T47D (cell line): ENCODE measurements around the gene PDE6C.

ENCODE experiments used
- DNase-seq, 2 experiments: peaks; one replicate each; pipeline versions ENCODE4 v3.0.0 to v3.0.0-alpha.2; 2011 to 2012; ENCODE audit warnings: low read depth in 1 of 2, low spot score in 1 of 2
- JUND ChIP-seq: IDR thresholded peaks from 2 replicates; pipeline ENCODE4 v1.6.1; 2012; ENCODE audit warnings: low read depth
- in situ Hi-C: cut with HindIII; loops from 2 replicates; pipeline ENCODE4 v1.10.0; 2016; ENCODE audit warnings: low sequenced_read_pairs, low pct_unique_long_range_greater_than_20kb

PDE6C gene

DNA sequence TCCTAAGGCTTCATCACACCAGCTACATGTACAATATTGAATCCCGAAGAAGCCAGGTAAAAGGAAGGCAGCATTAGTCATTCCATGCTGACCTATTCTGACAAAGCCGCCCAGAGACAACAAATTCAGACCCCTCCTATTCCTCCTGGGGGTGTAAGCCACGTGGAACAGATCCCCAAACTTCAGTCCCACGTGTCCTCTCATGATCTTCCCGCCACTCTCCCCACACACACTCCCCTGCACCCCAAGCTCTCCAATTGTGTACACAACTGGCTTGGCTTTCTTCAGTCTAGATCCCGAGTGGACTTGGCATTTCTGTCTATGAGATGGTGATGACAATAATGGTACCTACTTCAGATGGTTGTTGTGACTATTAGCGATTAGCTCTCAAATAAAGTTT lies 8.6 kb downstream of the PDE6C start:
- DNase-seq: no peak
- in situ Hi-C loops: no loop called here
- TF ChIP-seq JUND: no peak

GRCh38 chr10:93622942-93623341 lies 10.6 kb downstream of the PDE6C start:
- TF ChIP-seq JUND: no peak
- no peak for DNase-seq
- in situ Hi-C loops: no loop called here

- no peak for TF ChIP-seq JUND
- no peak for DNase-seq
- in situ Hi-C loops: no loop called here
These were observed 16.5 kb downstream of the PDE6C start for GRCh38 chr10:93628858-93629257.

DNA sequence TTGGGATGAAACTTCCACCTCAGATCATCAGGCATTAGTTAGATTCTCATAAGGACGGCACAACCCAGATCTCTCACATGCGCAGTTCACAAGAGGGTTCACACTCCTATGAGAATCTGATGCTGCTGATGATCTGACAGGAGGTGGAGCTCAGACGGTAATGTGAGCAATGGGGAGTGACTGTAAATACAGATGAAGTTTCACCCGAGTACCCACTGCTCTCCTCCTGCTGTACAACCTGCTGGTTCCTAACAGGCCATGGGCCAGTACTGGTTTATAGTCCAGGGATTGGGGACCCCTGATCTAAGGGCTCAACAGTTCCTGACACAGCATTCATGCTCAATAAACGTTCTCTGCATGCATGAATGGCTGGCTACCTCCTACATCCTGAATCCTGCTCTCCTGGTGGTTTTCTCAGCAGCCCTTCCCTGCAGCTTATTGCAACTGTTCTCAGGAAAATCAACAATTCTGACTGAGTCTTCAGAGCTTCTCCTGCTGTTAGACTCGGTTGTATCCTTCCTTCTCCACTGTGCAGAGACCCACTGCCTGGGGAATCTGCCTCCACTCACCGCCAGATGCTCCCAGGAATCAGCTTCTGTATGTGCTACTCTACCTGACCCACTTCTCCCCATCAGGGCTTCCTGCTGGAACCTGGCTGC lies 17.4 kb downstream of the PDE6C start:
- no peak for TF ChIP-seq JUND
- in situ Hi-C loops: no loop called here

GRCh38 chr10:93630625-93631557 lies 18.6 kb downstream of the PDE6C start:
- in situ Hi-C loops: no loop called here
- DNase-seq: no peak
- TF ChIP-seq JUND: no peak

More for the DNA sequence above, 17.4 kb downstream of the PDE6C start:
- peak in 1 of 2 experiments; percentile 14 for DNase-seq

GRCh38 chr10:93639791-93640190 lies 27.5 kb downstream of the PDE6C start:
- in situ Hi-C loops: no loop called here
- DNase-seq: no peak
- TF ChIP-seq JUND: no peak

DNA sequence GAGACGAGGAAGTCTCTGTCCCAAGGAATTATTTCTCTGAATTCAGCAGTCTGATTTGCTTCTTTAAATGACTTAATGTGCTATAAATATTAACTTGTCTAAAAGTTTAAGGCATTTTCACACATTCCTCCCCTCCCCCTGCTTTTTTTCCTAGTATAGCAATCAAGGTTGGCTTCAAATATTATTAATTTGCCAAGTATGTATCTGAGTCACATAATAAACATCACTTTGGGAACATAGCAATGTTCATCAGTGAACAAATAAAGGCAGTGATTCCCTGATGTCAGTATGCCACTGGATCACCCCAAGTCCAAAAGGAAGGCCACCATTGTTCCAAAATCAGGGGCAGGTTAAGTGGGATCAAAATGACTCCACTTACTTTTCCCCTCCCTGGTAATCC lies 40.5 kb downstream of the PDE6C start:
- in situ Hi-C loops: no loop called here
- TF ChIP-seq JUND: no peak
- no peak for DNase-seq

DNA sequence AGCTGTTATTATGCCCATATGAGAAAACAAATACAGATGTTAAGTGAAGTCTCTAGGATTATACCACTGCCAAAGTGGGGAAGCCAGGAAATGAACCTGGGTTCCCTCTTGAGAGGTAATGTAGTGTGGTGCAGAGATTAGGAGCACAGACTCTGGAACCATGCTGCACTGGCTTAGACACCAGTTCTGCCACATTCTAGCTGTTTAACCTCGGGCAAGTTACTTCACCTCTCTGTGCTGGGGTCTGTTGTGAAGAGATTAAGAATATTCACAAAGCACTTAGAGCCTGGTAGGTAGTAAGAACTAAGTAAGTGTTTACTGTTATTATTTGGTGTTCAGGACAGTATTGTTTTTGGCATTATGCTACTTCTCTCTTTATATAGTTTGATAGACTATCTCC lies 41.9 kb downstream of the PDE6C start:
- in situ Hi-C loops: no loop called here
- DNase-seq: peak in 1 of 2 experiments; percentile 18
- TF ChIP-seq JUND: no peak

DNA sequence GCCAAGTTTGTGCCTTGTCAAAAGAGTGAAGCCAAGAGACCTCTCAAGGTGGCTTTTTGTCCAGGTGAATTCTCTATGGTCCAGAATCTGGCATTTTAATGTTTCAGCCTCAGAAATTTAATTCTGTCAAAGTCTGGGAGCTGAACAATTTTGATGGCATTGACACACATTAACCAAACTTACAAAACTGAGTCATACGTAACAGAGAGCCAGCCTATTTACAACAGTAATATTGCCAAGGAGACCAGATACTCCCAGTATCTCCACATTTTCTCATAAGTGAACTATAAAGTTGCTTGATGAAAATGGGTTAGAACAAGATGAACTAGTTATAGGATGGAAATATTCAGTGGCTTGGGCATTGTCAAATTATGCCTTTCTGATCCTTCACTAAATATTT lies 43.8 kb downstream of the PDE6C start:
- in situ Hi-C loops: no loop called here
- no peak for DNase-seq
- TF ChIP-seq JUND: no peak

DNA sequence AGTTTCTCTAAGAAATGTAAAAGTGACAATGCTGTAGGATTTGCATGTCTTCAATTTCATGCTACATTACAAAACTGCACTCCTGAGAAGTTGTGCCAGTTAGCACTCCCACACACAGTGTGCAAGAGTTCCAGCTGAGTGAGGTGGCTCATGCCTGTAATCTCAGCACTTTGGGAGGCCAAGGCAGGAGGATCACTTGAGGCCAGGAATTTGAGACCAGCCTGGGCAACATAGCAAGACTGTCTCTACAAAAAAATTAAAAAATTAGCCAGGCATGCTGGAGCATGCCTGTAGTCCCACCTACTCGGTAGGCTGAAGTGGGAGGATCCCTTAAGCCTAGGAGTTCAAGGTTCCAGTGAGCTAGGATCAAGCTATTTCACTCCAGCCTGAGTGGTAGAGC lies 45.4 kb downstream of the PDE6C start:
- in situ Hi-C loops: no loop called here
- no peak for TF ChIP-seq JUND
- no peak for DNase-seq

GRCh38 chr10:93666030-93666429 lies 53.7 kb downstream of the PDE6C start:
- DNase-seq: no peak

DNA sequence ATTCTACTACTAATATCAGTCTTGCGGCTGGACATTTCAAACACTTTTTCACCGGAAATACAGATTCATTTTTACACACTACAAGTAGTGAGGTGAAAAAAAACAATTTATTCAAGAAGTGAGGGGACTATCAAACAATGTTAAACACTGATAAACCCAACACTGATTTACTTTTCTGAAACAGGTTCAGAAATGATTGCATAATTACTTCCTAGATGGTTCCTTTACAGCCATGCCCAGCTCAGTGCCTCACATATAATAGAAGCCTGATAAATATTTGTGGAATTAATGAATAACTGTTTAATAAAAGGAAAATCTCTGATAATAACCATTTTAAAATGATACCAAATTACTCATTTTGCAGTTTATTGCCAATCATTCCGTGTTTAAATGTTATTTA lies 55.5 kb downstream of the PDE6C start:
- in situ Hi-C loops: no loop called here
- TF ChIP-seq JUND: no peak
- no peak for DNase-seq

More at GRCh38 chr10:93666030-93666429, 53.7 kb downstream of the PDE6C start:
- in situ Hi-C loops: no loop called here
- no peak for TF ChIP-seq JUND

GRCh38 chr10:93670372-93670771 lies 58.0 kb downstream of the PDE6C start:
- DNase-seq: no peak

More at GRCh38 chr10:93670372-93670771, 58.0 kb downstream of the PDE6C start:
- TF ChIP-seq JUND: no peak
- in situ Hi-C loops: no loop called here
